GM20431 (cell line): Measurements from ENCODE around the gene INSYN2B.

Experiments
- in situ Hi-C: fragments of 300-500 bp; cut with MseI, MboI; formaldehyde crosslinking; loops from one replicate; pipeline ENCODE4 v1.15.0; 2020; ENCODE audit warnings: low sequenced_read_pairs; ENCODE audit not compliant: unreplicated experiment

Gene INSYN2B

DNA sequence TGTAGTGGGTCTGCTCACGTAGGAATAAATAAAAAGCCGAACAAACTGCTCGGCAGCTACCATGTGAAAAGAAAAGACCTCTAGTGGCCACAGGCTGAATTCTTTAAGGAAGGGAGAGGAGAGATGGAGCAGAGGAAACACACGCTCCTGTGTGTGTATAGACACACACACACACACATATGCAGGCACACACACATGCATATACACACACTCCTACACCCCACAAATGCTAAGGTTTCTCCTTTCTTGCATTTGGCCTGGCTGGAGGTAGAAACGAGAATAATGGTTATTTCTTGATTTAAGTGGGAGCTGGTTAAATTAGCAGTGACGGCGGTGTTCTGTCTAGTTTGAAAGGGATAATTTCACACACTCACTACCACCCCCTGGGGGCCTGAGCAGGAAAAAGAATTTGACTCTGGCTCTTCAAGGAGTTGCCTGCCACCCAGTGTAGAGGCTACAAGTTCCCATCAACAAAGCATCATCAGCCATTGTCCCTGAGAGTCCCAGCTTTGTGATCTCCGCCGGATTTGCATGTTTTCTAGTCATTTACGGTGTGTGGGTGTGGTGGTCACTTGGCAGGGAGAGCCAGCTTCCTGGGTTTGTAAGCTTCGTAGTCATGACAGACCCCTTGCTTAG, at the start of gene INSYN2B:
Gene INSYN2B, minus strand, starts transcription at position 78 of the 636 bp plus-strand sequence. CDS start 96,597 bp downstream, outside the sequence.
- in situ Hi-C loops: no loop called here

DNA sequence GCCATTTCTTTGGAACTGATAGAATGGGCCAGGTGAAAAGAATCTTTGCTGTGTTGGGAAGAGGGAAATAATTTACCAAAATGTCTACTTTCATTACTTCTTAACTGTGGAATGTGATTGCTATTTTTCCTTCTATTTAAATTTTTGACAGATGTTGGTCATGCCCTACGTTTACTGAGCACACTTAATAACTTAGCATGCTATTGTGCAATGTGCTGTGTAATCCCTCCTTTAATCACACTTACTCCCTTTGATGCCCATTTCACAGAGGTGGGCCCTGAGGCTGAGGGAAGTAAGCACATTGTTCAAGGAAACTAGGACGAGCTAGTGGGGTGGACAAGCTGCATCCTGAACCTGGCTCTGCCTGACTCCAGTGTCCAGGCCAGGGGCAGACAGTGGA, 47.8 kb upstream of the INSYN2B start:
- in situ Hi-C loops: no loop called here

DNA sequence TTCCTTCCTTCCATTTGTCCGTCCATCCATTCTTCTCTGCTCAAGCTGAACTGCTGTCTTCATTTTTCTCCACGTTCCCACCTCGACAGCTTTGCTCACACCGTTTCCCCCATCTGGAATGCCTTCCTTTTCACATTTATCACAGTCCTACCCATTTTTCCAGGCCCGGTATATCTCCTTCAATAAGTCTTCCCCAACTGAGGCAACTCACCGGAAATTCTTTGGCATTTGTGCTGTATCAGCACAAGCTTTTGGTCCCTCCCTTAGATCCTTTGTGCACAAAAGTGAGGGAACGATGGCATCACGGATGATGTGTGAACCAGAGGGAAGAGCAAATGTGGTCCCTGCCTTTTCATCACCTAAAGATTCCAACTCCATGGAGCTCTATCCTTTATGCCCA, 45.6 kb upstream of the INSYN2B start:
- in situ Hi-C loops: no loop called here

DNA sequence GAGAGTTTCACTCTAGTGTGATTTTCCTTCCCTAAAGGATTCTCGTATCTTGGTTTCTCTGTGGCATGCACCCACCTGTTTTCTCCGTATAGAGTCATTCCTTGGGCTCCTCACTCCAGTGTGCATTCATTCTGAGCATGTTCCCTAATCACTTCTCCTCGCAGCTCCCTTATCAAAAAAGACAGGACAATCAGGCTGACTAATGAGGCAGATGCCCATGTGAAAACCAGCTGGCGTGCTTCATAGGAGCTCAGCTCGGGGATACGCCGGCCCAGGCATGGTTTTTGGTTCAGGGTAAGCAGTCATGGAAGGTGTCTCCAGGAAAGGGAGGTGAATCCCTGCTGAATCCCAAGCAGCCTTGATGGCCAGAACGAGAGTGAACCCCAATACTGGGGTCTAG, 41.2 kb upstream of the INSYN2B start:
- in situ Hi-C loops: no loop called here

DNA sequence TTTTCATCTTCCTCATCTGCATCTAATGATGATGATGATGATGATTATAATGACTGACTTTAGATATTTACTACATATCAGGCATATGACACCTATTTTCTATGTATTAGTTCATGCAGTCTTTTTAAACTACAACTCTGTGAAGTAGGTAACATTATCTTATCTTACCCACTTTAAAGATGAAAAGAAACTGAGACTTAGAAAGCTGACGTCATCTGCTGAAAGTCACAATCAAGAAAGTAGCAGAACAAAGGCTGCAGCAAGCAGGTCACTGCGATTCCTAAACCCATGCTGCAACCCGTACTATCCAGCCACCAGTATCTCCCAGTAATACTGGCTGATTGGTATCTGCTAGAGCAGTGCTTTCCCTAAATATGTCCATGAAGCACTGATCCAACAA, 40.1 kb upstream of the INSYN2B start:
- in situ Hi-C loops: no loop called here

DNA sequence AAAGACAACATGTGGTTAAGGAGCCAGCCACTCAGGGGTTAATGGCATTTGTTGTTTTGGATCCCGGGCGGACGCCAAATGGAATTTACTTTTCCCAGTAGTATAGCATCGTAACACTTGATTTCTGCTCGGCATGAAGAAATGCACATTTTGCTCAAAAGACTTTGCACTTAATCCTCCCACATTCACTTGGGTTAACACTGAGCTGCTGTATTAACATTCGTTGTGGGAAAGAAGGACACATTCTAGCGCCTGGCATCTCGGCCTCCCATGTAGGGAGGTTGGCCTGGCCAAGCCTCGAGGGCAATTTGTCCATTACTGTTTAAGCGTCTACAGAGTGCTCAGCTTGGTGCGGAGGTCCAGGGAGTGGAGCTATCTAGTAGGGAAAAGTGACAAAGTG, 32.3 kb upstream of the INSYN2B start:
- in situ Hi-C loops: no loop called here

DNA sequence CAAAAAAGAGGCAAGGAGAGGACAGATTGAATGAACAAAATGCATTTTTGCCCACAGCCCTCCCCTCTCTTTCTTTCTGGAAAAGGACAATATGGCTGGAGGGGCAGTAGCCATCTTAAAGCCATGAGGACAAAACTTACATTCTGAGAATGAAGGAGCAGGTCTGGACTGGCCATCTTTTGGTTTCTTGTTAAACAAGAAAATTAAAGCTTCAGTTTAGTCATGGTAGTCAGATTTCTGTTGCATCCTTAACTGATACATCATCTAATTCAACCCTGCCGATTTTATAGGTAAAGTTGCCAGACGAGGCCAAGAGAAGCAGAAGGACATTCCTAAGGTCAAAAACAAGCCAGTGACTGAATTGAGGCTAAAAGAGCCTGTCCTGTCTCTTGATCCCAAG, 31.5 kb upstream of the INSYN2B start:
- in situ Hi-C loops: no loop called here

DNA sequence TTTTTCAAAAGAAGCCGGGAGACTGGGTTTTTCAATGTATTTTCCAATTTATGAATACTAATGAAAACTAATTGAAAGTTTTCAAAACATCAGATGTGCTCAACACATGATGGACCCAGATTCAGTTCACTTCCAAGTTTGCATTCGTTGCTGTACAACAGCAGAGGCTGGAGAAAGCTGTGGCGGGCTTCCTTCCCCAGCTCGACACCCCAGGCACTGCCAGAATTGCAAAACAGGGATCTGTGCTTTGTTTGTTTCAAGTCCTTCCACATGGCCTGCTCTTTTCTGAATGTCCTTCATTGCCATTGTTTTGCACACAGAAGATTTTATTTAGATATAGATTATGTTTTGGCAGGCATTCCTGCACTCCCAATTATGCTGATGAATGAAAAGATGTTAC, 30.3 kb upstream of the INSYN2B start:
- in situ Hi-C loops: no loop called here

DNA sequence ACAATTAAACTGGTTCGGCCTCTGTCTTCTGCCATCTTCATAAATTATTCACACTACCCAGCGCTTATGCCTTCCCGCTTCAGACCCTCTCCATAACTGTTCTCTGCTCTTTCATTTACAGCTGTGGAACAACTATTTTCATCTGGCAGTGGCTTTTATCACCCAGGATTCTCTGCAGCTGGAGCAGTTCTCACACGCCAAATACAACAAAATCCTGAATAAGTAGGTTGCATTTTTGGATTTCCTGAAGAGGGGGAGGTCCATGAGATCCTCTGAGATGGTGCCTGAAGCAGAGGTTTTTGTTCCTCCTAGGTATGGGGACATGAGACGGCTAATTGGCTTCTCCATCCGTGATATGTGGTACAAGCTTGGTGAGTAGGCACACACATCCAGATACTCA, 28.1 kb upstream of the INSYN2B start:
- in situ Hi-C loops: no loop called here

DNA sequence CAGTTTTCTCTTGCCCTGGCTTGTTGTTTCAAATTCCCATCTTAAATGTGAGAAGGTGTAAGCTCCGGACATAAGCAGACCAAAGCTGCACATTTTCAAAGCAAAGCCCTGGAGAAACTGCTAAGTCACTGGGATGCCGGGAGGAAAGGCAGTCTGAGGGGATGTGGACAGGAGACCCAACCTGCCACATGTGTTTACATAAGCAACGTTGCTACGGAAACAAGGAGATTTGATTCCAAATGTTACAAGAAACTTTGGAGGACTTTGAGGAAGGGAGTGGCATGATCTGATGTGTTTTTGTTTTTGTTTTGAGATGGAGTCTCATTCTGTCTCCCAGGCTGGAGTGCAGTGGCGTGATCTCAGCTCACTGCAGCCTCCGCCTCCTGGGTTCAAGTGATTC, 25.7 kb upstream of the INSYN2B start:
- in situ Hi-C loops: no loop called here

DNA sequence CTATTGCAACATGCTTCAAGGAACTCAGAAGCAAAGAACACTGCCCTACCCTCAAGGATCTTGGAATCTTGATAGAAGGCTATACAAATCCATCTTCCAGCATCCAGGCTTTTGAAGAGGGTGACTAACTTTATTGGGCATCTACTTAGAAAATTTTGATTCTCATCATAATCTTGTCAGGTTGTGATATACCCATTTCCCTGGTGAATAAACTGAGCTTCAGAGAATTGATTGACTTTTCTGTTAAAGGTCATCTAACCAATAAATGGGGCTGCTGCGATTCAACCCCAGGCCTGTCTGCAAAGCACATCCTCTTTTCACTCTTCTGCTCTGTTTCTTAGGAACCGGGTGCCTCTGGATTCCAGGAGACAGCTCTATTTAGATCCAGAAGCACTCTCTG, 19.9 kb upstream of the INSYN2B start:
- in situ Hi-C loops: no loop called here

DNA sequence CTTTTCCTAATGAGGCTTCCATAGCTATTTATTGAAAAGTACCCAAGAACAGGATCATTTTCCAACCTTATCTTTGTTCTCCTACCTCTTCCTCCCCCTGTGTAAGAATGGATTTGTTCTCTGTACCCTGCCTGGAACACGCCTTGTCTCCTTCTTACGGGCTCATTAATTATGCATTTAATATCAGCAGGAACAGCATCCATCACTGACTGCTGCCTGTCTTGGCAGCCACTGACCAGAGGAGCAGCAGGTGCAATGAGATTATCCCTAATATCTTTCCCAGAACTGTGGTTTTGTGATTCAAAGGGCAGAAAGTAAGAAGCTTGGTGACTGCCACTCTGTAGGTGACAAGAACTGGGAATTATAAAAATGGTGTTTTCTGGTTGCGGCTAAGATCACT, 19.3 kb upstream of the INSYN2B start:
- in situ Hi-C loops: no loop called here

DNA sequence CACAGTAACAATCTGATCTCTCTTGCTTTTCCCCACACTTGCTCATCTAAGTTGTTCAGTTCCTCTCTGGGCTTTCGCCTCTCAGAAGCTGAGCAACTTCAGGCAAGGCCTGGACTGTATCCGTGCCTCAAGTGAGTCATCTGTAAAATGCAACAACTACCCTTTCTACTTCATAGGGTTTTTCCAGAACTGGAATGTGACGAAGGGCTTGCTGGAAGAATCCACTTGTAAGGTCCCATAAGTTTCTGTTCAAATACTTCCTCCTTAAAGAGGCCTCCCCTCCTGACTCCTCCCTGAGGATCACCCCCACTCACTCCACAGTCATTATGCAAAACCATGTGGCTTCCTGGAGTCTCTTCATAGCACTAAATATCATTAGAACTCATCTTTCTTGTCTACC, 17.5 kb upstream of the INSYN2B start:
- in situ Hi-C loops: no loop called here

DNA sequence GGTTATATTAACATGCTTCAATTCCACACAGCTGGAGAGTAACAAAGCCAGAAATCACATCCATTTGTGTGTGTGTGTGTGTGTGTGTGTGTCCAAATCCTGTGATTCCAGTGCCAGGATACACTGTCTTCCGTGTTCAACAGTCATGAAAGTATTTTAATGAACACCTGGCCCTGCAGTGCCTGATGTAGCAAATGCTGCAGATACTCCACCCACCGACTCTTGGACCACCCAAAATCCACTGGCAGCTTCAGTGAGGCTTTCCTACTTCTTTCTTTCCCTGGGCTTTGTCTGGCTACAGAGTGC, 13.1 kb upstream of the INSYN2B start:
- in situ Hi-C loops: no loop called here

DNA sequence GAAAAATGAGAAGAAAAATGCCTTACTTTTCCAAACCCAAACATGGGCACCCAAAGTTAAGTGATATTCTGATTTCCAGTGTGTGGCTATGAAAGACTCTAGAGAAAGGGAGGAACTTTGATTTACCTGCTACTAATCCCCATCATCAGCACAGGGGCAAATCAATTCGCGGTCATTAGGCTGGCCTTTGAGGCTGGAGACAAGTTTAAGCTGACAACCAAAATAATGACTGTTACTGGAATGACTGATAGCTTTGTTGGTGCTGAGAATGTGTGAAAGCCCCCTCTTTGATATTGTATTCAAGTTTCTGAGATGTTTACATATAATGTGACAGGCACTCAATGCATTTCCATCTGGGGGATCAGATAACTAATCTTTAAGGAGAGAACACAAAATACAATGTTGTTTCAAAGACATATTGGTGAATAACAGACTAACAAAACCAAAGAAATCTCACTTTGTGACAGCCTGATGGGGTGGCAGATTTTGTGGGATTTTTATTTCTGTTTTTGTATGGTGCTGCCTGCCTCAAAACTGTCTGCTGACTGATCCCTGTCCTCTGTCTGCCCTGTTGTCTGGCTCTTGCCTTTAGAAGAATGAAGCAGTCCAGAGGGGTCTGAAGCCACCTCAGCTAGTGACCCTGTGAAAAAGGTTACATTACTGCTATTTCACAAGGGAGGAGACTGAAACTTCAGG, 12.6 kb upstream of the INSYN2B start:
- in situ Hi-C loops: no loop called here

DNA sequence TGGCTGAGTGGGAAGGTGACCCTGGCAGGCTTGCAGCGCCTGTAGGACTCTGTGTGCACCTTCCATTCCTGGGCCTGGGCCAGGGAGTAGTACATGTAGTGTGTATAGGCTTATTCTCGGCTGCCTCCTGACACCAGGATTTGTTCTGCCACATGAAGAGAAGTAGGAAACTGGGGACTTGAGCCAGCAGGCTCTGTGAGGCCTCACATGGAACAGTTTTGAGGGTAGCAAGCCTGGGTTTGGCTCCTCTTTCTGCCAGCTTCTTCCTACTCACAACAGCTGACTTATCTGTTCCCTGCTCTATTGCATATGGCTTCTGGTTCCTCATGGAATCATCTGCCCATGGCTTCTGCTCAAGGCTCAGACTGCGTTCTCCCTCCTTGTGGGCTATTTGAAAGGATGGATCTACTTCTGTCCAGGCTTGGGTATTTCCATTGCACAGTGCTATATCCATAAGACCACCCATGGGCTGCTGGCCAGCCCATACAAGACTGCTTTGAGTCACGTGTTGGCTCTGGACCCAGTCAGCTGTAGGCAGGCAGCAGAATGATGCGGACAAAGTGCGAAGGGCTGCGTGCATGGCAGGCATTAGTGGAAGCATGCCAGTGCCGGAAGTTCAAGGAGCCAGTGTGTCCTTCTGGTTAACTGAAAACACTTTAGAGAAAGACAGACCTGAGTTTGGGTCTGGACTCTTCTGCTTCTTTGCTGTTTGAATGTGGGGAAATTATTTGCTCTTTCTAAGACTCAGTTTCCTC, 11.0 kb upstream of the INSYN2B start:
- in situ Hi-C loops: no loop called here

DNA sequence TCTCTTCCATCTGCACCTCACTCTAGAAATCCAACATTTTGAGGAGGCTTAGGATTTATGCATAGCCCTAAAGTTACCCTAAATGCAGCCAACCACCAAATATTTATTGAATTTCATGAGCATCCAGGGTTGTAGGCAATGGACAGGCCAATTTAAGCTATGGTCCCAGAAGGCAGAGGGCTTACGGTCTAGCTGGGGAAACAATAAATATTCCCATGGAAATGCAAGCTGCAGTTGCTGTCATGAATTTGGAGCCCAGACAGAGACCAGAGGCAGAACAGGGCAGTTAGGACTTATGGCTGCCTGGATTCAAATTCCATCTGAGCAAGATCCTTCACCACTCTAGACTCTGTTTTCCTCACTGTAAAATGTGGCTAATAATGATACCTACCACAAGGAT, 9.1 kb upstream of the INSYN2B start:
- in situ Hi-C loops: no loop called here

DNA sequence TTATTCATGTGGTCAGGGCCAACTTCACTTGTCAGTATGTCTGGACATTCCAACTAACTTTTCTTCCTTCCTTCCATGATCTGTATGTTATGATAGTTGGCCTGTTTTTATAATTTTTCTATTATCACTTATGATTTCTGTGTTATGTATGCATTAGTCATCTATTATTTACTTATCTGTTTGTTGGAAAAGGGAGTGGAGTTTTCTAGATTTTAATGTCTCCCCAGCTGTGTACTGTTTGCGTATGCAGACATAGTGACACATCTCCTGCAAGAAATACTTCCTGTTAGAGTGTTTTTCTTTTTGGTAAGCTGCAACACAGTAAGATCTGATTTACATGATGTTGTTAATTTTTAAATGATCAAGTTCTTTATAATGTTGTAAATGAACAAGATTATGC, 8.7 kb upstream of the INSYN2B start:
- in situ Hi-C loops: no loop called here

DNA sequence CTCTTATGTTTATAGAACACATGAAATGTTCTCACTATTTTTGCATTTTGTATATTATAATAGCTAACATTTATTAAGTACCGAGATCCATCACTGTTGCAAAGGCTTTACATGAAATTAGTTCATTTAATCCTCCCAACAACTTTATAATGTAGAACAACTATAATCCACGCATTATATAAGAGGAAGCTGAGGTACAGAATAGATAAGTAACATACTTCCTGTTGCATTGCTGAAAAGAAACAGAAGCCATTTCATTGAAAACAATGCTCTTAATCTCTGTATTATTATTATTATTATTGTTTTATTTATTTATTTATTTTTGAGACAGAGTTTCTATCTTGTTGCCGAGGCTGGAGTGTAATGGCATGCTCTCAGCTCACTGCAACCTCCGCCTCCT, 7.9 kb upstream of the INSYN2B start:
- in situ Hi-C loops: no loop called here

DNA sequence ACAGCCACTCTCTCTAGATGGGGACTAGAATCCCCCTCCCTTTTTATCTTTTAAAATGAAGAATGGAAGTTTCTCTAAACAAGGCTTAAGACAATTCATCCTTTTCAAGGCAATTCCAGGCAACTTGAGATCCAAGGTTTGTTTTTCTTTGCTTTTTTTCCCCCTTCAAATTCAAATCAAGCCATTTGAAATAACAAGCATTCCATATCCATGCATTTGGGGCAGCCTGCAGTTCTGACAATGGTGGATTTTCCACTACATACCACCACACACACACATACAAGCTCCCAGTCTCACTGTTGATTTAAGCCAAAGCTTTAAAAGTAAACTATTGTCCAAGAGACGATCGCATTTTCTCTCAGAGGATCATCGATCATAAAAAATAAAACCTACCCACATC, 424 bp downstream of the INSYN2B start:
- in situ Hi-C loops: no loop called here

DNA sequence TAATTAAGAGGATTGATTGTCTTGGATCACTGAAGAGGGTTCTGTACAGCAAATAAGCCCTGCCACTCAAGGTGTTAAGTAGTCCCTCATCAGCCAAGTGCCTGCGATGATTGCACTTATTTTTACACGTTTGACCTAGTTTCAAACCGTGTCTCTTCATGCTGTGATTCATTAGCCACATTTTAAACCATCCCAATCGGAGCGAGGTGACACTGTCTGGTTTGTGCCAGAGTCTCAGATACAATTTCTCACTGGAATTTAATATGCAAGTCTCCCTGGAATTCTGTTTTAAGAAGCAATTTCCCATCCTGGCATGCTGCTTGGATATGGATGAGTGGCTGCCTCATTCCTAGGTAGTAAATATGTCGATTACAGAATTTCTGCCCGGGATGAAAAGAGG, 1.6 kb downstream of the INSYN2B start:
- in situ Hi-C loops: no loop called here
